HepG2 (cell line): Measurements from ENCODE around the gene PHYHIPL. TPM values are rescaled to one million over a fixed set of nuclear protein-coding genes. Genes with fewer than 3 reads are reported as not detected.

Source experiments
- ATF5 ChIP-seq: sonication (generic); formaldehyde crosslinking; IDR thresholded peaks from 2 replicates; pipeline ENCODE4 v1.4.0; 2020; ENCODE audit warnings: mild to moderate bottlenecking, low read depth, missing genetic modification reagents
- ATF7 ChIP-seq, 2 experiments: fragments of 450-650 bp in 1 of 2; sonication (generic) in 1 of 2; formaldehyde crosslinking in 1 of 2; IDR thresholded peaks; 2 replicates each; pipeline versions ENCODE4 v1.4.0 to v1.6.1; 2016 to 2020; ENCODE audit warnings: antibody characterized with exemption in 1 of 2, mild to moderate bottlenecking in 1 of 2, missing genetic modification reagents in 1 of 2
- CHD2 ChIP-seq: IDR thresholded peaks from 2 replicates; pipeline ENCODE4 v1.6.1; 2011; ENCODE audit warnings: low read depth, low read length, improper control_type of control experiment
- CREM ChIP-seq, 2 experiments: sonication (generic) in 1 of 2; formaldehyde crosslinking in 1 of 2; IDR thresholded peaks; 2 replicates each; pipeline versions ENCODE4 v1.4.0 to v1.6.1; 2016 to 2020; ENCODE audit warnings: antibody characterized with exemption in 1 of 2, mild to moderate bottlenecking in 1 of 2, missing genetic modification reagents in 1 of 2
- FOXA1 ChIP-seq, 2 experiments: fragments of 450-650 bp in 1 of 2; sonication (generic) in 1 of 2; formaldehyde crosslinking in 1 of 2; IDR thresholded peaks; 2 replicates each; pipeline versions ENCODE4 v1.4.0 to v1.6.1; 2016 to 2020; ENCODE audit warnings: missing genetic modification reagents in 1 of 2
- FOXC1 ChIP-seq: sonication (generic); formaldehyde crosslinking; IDR thresholded peaks from 2 replicates; pipeline ENCODE4 v1.8.0; 2022; ENCODE audit warnings: mild to moderate bottlenecking, missing genetic modification reagents, borderline replicate concordance
- HOXA7 ChIP-seq: sonication (generic); formaldehyde crosslinking; IDR thresholded peaks from 2 replicates; pipeline ENCODE4 v1.8.1; 2022; ENCODE audit warnings: mild to moderate bottlenecking, missing genetic modification reagents, moderate library complexity
- IRF2 ChIP-seq: IDR thresholded peaks from 2 replicates; pipeline ENCODE4 v1.6.1; 2018; ENCODE audit warnings: missing genetic modification reagents, missing compliant biosample characterization
- POLR2A ChIP-seq, 2 experiments: IDR thresholded peaks; 2 replicates each; pipeline ENCODE4 v1.6.1; 2011; ENCODE audit warnings: low read depth in 2 of 2, low read length in 2 of 2, mild to moderate bottlenecking in 1 of 2, moderate library complexity in 1 of 2; ENCODE audit not compliant: insufficient read depth in 1 of 2
- SETDB1 ChIP-seq: sonication (generic); formaldehyde crosslinking; IDR thresholded peaks from 2 replicates; pipeline ENCODE4 v1.5.1; 2020; ENCODE audit warnings: missing genetic modification reagents, mild to moderate bottlenecking, borderline replicate concordance
- SNRNP70 ChIP-seq: fragments of 200-400 bp; formaldehyde crosslinking; IDR thresholded peaks from 2 replicates; pipeline ENCODE4 v1.6.1; 2017; ENCODE audit warnings: mild to moderate bottlenecking, low read depth, low read length, moderate library complexity
- SP4 ChIP-seq: sonication (generic); formaldehyde crosslinking; IDR thresholded peaks from 2 replicates; pipeline ENCODE4 v1.8.1; 2023; ENCODE audit warnings: mild to moderate bottlenecking, missing genetic modification reagents
- ZFP37 ChIP-seq: sonication (generic); formaldehyde crosslinking; IDR thresholded peaks from 2 replicates; pipeline ENCODE4 v1.4.0; 2020; ENCODE audit warnings: missing genetic modification reagents, borderline replicate concordance
- ZNF720 ChIP-seq: sonication (generic); formaldehyde crosslinking; IDR thresholded peaks from 2 replicates; pipeline ENCODE4 v1.4.0; 2020; ENCODE audit warnings: missing genetic modification reagents
- ZSCAN5A ChIP-seq: sonication (generic); formaldehyde crosslinking; IDR thresholded peaks from 2 replicates; pipeline ENCODE4 v1.8.0; 2022; ENCODE audit warnings: mild to moderate bottlenecking, missing genetic modification reagents, borderline replicate concordance
- polyA plus RNA-seq, 8 experiments: library from polyadenylated mRNA; depleted of rRNA in 3 of 8; stranded (reverse) in 7 of 8; unstranded in 1 of 8; fragments of >200 nt; fragmentation: Illumina TruSeq in 4 of 8; extraction: Trizol in 4 of 8; gene quantifications; 2 replicates each; pipeline versions ENCODE4 v1.2.1 to v1.2.3, GENCODE V29; 2011 to 2016; ENCODE audit warnings: low read depth in 4 of 8, missing spikeins in 1 of 8, mixed read lengths in 1 of 8; ENCODE audit not compliant: insufficient read depth in 1 of 8
- total RNA-seq, 5 experiments: library from RNA; depleted of rRNA; stranded (reverse); fragments of >200 nt; fragmentation: Illumina TruSeq; extraction: Trizol; gene quantifications; 2 replicates each; pipeline ENCODE4 v1.2.3, GENCODE V29; 2016; ENCODE audit warnings: low read depth in 1 of 5
- TF ChIP-seq, protein P1 (sequence below): sonication (generic); formaldehyde crosslinking; IDR thresholded peaks from 2 replicates; pipeline ENCODE4 v1.4.0; 2020; ENCODE audit warnings: missing genetic modification reagents, mild to moderate bottlenecking, borderline replicate concordance
- TF ChIP-seq, protein P2 (sequence below): sonication (generic); formaldehyde crosslinking; IDR thresholded peaks from 2 replicates; pipeline ENCODE4 v1.8.1; 2023; ENCODE audit warnings: missing genetic modification reagents, inconsistent platforms, borderline replicate concordance
- TF ChIP-seq, protein P3 (sequence below), 2 experiments: sonication (generic) in 1 of 2; formaldehyde crosslinking in 1 of 2; IDR thresholded peaks; 2 replicates each; pipeline versions ENCODE4 v1.4.0 to v1.6.1; 2016 to 2020; ENCODE audit warnings: borderline replicate concordance in 1 of 2, low read depth in 1 of 2, mild to moderate bottlenecking in 1 of 2, missing genetic modification reagents in 1 of 2

PHYHIPL gene
- total and polyA plus RNA-seq, 2 of the 13 experiments (the other 11 are each of a cell fraction or from before 2014, with no cell fraction given), result 40.6 to 78.5 TPM

GRCh38 chr10:59234816-59235429 is 58.5 kb downstream of the PHYHIPL start (continued):
- TF ChIP-seq, protein P1, sequence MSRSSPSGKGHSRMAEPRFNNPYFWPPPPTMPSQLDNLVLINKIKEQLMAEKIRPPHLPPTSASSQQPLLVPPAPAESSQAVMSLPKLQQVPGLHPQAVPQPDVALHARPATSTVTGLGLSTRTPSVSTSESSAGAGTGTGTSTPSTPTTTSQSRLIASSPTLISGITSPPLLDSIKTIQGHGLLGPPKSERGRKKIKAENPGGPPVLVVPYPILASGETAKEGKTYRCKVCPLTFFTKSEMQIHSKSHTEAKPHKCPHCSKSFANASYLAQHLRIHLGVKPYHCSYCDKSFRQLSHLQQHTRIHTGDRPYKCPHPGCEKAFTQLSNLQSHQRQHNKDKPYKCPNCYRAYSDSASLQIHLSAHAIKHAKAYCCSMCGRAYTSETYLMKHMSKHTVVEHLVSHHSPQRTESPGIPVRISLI (CRISPR knock-in tag), result peak; percentile 60; the same call in 1 of the 2 replicates
- no peak for TF ChIP-seq CREM (IDR thresholded peaks at IDR 0.05)
- TF ChIP-seq CREM (CRISPR knock-in tag; IDR thresholded peaks at IDR 0.05), result no peak
- no peak for TF ChIP-seq SETDB1 (CRISPR knock-in tag)
- TF ChIP-seq CHD2, result no peak
- no peak for TF ChIP-seq ATF5 (CRISPR knock-in tag)
- no peak for TF ChIP-seq POLR2A (IDR thresholded peaks at IDR 0.05; ENCODE audit: insufficient read depth in 1 of 2, low read depth in 2 of 2, low read length in 2 of 2)
- TF ChIP-seq FOXC1 (CRISPR knock-in tag), result no peak
- TF ChIP-seq ATF7 (IDR thresholded peaks at IDR 0.05), result no peak
- no peak for TF ChIP-seq ATF7 (CRISPR knock-in tag; IDR thresholded peaks at IDR 0.05)
- TF ChIP-seq SP4, result no peak
- no peak for TF ChIP-seq ZNF720 (CRISPR knock-in tag)
- TF ChIP-seq IRF2 (CRISPR knock-in tag), result no peak
- no peak for TF ChIP-seq FOXA1 (IDR thresholded peaks at IDR 0.05)
- no peak for TF ChIP-seq FOXA1 (CRISPR knock-in tag; IDR thresholded peaks at IDR 0.05)
- TF ChIP-seq, protein P2, sequence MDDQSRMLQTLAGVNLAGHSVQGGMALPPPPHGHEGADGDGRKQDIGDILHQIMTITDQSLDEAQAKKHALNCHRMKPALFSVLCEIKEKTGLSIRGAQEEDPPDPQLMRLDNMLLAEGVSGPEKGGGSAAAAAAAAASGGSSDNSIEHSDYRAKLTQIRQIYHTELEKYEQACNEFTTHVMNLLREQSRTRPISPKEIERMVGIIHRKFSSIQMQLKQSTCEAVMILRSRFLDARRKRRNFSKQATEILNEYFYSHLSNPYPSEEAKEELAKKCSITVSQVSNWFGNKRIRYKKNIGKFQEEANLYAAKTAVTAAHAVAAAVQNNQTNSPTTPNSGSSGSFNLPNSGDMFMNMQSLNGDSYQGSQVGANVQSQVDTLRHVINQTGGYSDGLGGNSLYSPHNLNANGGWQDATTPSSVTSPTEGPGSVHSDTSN (CRISPR knock-in tag), result no peak
- TF ChIP-seq ZFP37 (CRISPR knock-in tag), result no peak
- no peak for TF ChIP-seq ZSCAN5A (CRISPR knock-in tag)
- TF ChIP-seq, protein P3, sequence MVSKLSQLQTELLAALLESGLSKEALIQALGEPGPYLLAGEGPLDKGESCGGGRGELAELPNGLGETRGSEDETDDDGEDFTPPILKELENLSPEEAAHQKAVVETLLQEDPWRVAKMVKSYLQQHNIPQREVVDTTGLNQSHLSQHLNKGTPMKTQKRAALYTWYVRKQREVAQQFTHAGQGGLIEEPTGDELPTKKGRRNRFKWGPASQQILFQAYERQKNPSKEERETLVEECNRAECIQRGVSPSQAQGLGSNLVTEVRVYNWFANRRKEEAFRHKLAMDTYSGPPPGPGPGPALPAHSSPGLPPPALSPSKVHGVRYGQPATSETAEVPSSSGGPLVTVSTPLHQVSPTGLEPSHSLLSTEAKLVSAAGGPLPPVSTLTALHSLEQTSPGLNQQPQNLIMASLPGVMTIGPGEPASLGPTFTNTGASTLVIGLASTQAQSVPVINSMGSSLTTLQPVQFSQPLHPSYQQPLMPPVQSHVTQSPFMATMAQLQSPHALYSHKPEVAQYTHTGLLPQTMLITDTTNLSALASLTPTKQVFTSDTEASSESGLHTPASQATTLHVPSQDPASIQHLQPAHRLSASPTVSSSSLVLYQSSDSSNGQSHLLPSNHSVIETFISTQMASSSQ (IDR thresholded peaks at IDR 0.05; ENCODE audit: low read depth), result no peak
- TF ChIP-seq, protein P3 (CRISPR knock-in tag; IDR thresholded peaks at IDR 0.05; ENCODE audit: borderline replicate concordance), result no peak
- TF ChIP-seq HOXA7 (CRISPR knock-in tag), result no peak
- TF ChIP-seq SNRNP70, result no peak
